Ovary (tissue), 3 donors: ENCODE data around the gene NHLH2.

Source experiments
- CTCF ChIP-seq, 3 donors: fragments of 450-650 bp in 2 of 3; fragments of 200-600 bp in 1 of 3; IDR thresholded peaks; one replicate each; pipeline versions ENCODE4 v1.5.1 to v1.8.0; 2016 to 2022; ENCODE audit warnings: antibody characterized with exemption in 3 of 3, mild to moderate bottlenecking in 1 of 3
- EP300 ChIP-seq: sonication (generic); formaldehyde crosslinking; IDR thresholded peaks from one replicate; pipeline ENCODE4 v1.6.1; 2017; ENCODE audit warnings: antibody characterized with exemption
- POLR2A ChIP-seq: fragments of 450-650 bp; IDR thresholded peaks from one replicate; pipeline ENCODE4 v1.6.1; 2017; ENCODE audit warnings: antibody characterized with exemption, mild to moderate bottlenecking, moderate library complexity
- donor health status: DM: no; HTN: no; CAD: no.

GRCh38 chr1:115830963-115831362 lies 10.0 kb downstream of the NHLH2 start:
- no peak for TF ChIP-seq CTCF (IDR thresholded peaks at IDR 0.05)
- no peak for TF ChIP-seq POLR2A
- no peak for TF ChIP-seq EP300
